Transverse colon (tissue), 3 donors: ENCODE results near the gene ZMIZ1.

Experiments used
- CTCF ChIP-seq, 5 experiments: fragments of 200-600 bp in 3 of 5; fragments of 450-650 bp in 2 of 5; sonication (generic) in 3 of 5; IDR thresholded peaks; 1 replicate in 2 of 5; 2 replicates in 3 of 5; pipeline ENCODE4 v1.5.1; 2016 to 2017; ENCODE audit warnings: antibody characterized with exemption in 5 of 5, inconsistent platforms in 3 of 5, mild to moderate bottlenecking in 2 of 5, moderate library complexity in 1 of 5
- POLR2A ChIP-seq: fragments of 450-650 bp; IDR thresholded peaks from one replicate; pipeline ENCODE4 v1.6.1; 2016; ENCODE audit warnings: antibody characterized with exemption, mild to moderate bottlenecking, moderate library complexity

DNA sequence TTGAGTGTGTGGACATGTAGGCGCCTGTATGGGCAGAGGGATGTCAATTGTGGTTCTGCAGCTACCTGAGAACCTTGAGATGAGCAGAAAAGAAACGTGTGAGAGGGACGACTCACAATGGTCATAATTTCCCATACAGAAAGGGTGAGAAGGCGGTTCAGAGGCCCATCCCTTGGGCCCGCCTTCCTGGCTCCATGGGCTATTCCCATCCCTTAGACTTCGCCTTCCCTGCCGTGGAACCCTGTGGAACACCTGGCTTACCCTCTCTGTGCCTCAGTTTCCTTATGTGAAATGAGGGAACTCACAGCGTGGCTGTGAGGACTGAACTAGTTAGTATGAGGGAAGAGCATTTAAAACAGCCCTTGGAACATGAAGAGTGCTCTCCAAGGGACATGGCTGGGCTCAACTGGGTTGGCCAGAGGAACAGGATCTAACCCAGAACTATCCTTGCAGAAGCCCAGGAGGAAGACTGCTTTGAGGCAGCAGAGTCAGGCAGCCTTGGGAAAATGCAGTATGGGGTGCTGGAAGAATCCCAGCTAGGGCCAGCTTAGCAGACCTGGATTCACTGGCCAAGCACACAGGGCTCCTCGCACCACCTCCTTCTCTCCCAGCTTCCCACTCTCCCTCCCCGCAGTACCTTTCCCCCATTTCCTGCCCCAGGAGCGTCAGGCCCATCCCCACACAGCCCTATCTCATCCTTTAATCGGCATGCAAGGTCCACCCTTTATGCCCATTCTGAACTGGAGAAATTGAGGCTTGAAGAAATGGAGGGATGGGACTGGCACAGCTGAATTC, 11.1 kb upstream of the ZMIZ1 start:
- TF ChIP-seq CTCF (IDR thresholded peaks at IDR 0.05) (no peak), POLR2A (no peak)
